Transverse colon (tissue), 4 donors: Measurements from ENCODE around the gene DTNA.

Experiments
- CTCF ChIP-seq, 5 experiments: fragments of 200-600 bp in 3 of 5; fragments of 450-650 bp in 2 of 5; sonication (generic) in 3 of 5; IDR thresholded peaks; 1 replicate in 2 of 5; 2 replicates in 3 of 5; pipeline ENCODE4 v1.5.1; 2016 to 2017; ENCODE audit warnings: antibody characterized with exemption in 5 of 5, inconsistent platforms in 3 of 5, mild to moderate bottlenecking in 2 of 5, moderate library complexity in 1 of 5
- EP300 ChIP-seq: sonication (generic); formaldehyde crosslinking; IDR thresholded peaks from one replicate; pipeline ENCODE4 v1.6.1; 2017; ENCODE audit warnings: antibody characterized with exemption, low read depth
- POLR2A ChIP-seq: fragments of 450-650 bp; IDR thresholded peaks from one replicate; pipeline ENCODE4 v1.6.1; 2016; ENCODE audit warnings: antibody characterized with exemption, mild to moderate bottlenecking, moderate library complexity
- POLR2AphosphoS5 ChIP-seq, 3 donors: sonication (generic); formaldehyde crosslinking; IDR thresholded peaks; one replicate each; pipeline ENCODE4 v1.6.1; 2016; ENCODE audit warnings: antibody characterized with exemption in 3 of 3

DNA sequence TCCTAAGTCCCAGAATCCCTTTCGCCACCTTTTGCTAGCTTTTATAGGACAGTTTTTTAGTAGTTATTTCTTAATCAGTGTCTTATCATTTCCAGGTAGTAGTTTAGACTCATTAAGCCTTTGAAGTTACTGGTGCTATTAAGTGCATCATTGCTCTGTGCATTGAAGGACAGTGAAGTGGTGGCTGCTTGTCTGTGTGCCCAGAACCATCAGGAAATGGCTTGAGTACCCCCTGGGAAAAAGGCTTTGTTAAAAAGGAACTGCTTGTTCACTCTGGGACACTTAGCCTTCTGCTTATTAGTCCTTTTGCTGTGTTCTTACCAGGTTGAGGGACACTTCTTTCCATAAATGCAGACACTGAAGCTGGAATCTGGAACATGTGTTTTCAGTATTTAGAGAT is 30.0 kb downstream of the DTNA start:
- TF ChIP-seq CTCF (IDR thresholded peaks at IDR 0.05), result no peak
- TF ChIP-seq POLR2A, result no peak
- no peak for TF ChIP-seq POLR2AphosphoS5 (IDR thresholded peaks at IDR 0.05)
- no peak for TF ChIP-seq EP300
